K562 (cell line): ENCODE results near the gene IRX6. TPM values are rescaled to one million over a fixed set of nuclear protein-coding genes. Genes with fewer than 3 reads are reported as not detected.

Experiments used
- ATAC-seq: fragments of 200-7000 bp; cut with Tn5 transposase; 3 replicates; pipeline ENCODE4 v1.9.1; 2020; ENCODE audit warnings: moderate library complexity
- BruUV-seq: library from RNA; stranded (reverse); fragments of 400-500 nt; replicated peaks from 2 replicates; lab custom pipeline; 2021; lab: Mats Ljungman, UMichigan
- CTCF ChIA-PET: fragments of 300-600 bp; formaldehyde crosslinking; extraction: SDS; loops from one replicate; lab custom pipeline; 2021; ENCODE audit warnings: low intra/inter-chr PET ratio; lab: Yijun Ruan, JAX
- POLR2A ChIA-PET: fragments of 300-600, 350-650 bp; sonication (Branson Sonifier 250); formaldehyde crosslinking; extraction: SDS; loops from one replicate; lab custom pipeline; 2021; ENCODE audit warnings: antibody characterized with exemption, inconsistent platforms; lab: Yijun Ruan, JAX
- DNase-seq, 4 experiments: peaks; one replicate each; pipeline versions ENCODE4 v3.0.0 to v3.0.0-alpha.2; 2011 to 2018; ENCODE audit warnings: low spot score in 3 of 4, mixed read lengths in 3 of 4; ENCODE audit errors: extremely low read depth in 1 of 4
- FAIRE-seq: peaks from 2 replicates; lab custom pipeline; 2011; peaks lifted over from hg19 to GRCh38; lab: Jason Lieb, UNC
- H2AFZ ChIP-seq: 2 replicates; pipeline ENCODE4 v1.6.0; 2011; ENCODE audit warnings: low read depth, low read length, control low read depth, inconsistent platforms
- H3K27ac ChIP-seq: fragments of 200-600 bp; 3 replicates; pipeline ENCODE4 v1.8.0; 2011; ENCODE audit warnings: low read depth, mild to moderate bottlenecking, control low read depth, inconsistent platforms, low read length, moderate library complexity, mixed read lengths; ENCODE audit errors: extremely low read depth
- H3K27me3 ChIP-seq, 2 experiments: fragments of 300-600 bp in 1 of 2; 2 replicates in 1 of 2; 3 replicates in 1 of 2; pipeline versions ENCODE4 v1.6.0 to v1.8.0; 2011; ENCODE audit warnings: inconsistent platforms in 2 of 2, low read length in 2 of 2, mild to moderate bottlenecking in 1 of 2, mixed read lengths in 1 of 2, moderate library complexity in 1 of 2; ENCODE audit not compliant: control insufficient read depth in 2 of 2, insufficient read depth in 2 of 2
- H3K36me3 ChIP-seq: fragments of 300-600 bp; 3 replicates; pipeline ENCODE4 v1.8.0; 2011; ENCODE audit warnings: mild to moderate bottlenecking, low read length, inconsistent platforms; ENCODE audit not compliant: control insufficient read depth, insufficient read depth
- H3K4me1 ChIP-seq, 2 experiments: fragments of 200-600 bp in 1 of 2; replicated peaks in 1 of 2; 2 replicates in 1 of 2; 3 replicates in 1 of 2; pipeline versions ENCODE4 v1.5.1 to v1.8.0; 2011; ENCODE audit warnings: inconsistent platforms in 2 of 2, low read length in 2 of 2, mild to moderate bottlenecking in 1 of 2, mixed read lengths in 1 of 2, moderate library complexity in 1 of 2; ENCODE audit not compliant: control insufficient read depth in 2 of 2, insufficient read depth in 2 of 2
- H3K4me2 ChIP-seq: 2 replicates; pipeline ENCODE4 v1.6.1; 2011; ENCODE audit warnings: low read length, control low read depth, inconsistent platforms, mixed read lengths; ENCODE audit not compliant: insufficient read depth
- H3K4me3 ChIP-seq: fragments of 200-600 bp; sonication (generic), shearing (Covaris generic); 2 replicates; pipeline ENCODE4 v1.5.1; 2016; ENCODE audit warnings: control low read depth, inconsistent platforms
- H3K79me2 ChIP-seq: fragments of 200-600 bp; 3 replicates; pipeline ENCODE4 v1.8.0; 2011; ENCODE audit warnings: low read length, inconsistent platforms; ENCODE audit not compliant: control insufficient read depth, insufficient read depth
- H3K9ac ChIP-seq, 2 experiments: 2 replicates each; pipeline versions ENCODE4 v1.6.0 to v1.6.1; 2011; ENCODE audit warnings: low read depth in 2 of 2, low read length in 2 of 2, control low read depth in 1 of 2, inconsistent platforms in 1 of 2, mild to moderate bottlenecking in 1 of 2, mixed read lengths in 1 of 2; ENCODE audit not compliant: insufficient read depth in 1 of 2
- H3K9me1 ChIP-seq: one replicate; pipeline ENCODE4 v1.6.0; 2011; ENCODE audit warnings: inconsistent platforms, mild to moderate bottlenecking, low read length, moderate library complexity; ENCODE audit not compliant: control insufficient read depth, insufficient read depth
- H3K9me3 ChIP-seq: replicated peaks from 2 replicates; pipeline ENCODE4 v1.5.1; 2011; ENCODE audit warnings: low read depth, low read length, inconsistent platforms; ENCODE audit not compliant: control insufficient read depth, insufficient read depth
- H4K20me1 ChIP-seq: replicated peaks from 2 replicates; pipeline ENCODE4 v1.6.1; 2011; ENCODE audit warnings: low read length, inconsistent platforms, mixed read lengths; ENCODE audit not compliant: control insufficient read depth, insufficient read depth
- NR2C1 ChIP-seq, 2 experiments: fragments of 450-650 bp; IDR thresholded peaks; 2 replicates each; pipeline ENCODE4 v1.6.1; 2017; ENCODE audit warnings: mild to moderate bottlenecking in 2 of 2, antibody characterized with exemption in 1 of 2, inconsistent platforms in 1 of 2, missing compliant biosample characterization in 1 of 2, missing genetic modification characterization in 1 of 2
- NR2C2 ChIP-seq, 2 experiments: fragments of 200-800 bp in 1 of 2; sonication (Bioruptor generic) in 1 of 2; sonication (generic) in 1 of 2; formaldehyde crosslinking in 1 of 2; IDR thresholded peaks; 2 replicates each; pipeline versions ENCODE4 v1.6.1 to v1.8.0; 2016 to 2022; ENCODE audit warnings: mild to moderate bottlenecking in 1 of 2, missing compliant biosample characterization in 1 of 2, missing genetic modification characterization in 1 of 2, missing genetic modification reagents in 1 of 2
- YY1 ChIP-seq, 3 experiments: IDR thresholded peaks; 2 replicates each; pipeline ENCODE4 v1.6.1; 2011; ENCODE audit warnings: low read length in 2 of 3, mild to moderate bottlenecking in 2 of 3, moderate library complexity in 2 of 3, borderline replicate concordance in 1 of 3, control low read depth in 1 of 3, low read depth in 1 of 3; ENCODE audit not compliant: insufficient read depth in 3 of 3, insufficient replicate concordance in 2 of 3, control insufficient read depth in 1 of 3, insufficient read length in 1 of 3; ENCODE audit errors: extremely low read depth in 1 of 3
- ZNF589 ChIP-seq: fragments of 200-800 bp; sonication (Bioruptor generic); IDR thresholded peaks from 2 replicates; pipeline ENCODE4 v1.6.1; 2016; ENCODE audit warnings: low read depth, missing genetic modification characterization, missing compliant biosample characterization
- ZSCAN32 ChIP-seq: fragments of 450-650 bp; formaldehyde crosslinking; IDR thresholded peaks from 2 replicates; pipeline ENCODE4 v1.4.0; 2020; ENCODE audit warnings: mild to moderate bottlenecking, moderate library complexity
- WGBS: fragments of 100-300 bp; shearing (Covaris generic); methylation state at CpG from one replicate; pipeline ENCODE4 v1.1.6; 2016; ENCODE audit warnings: low coverage, mixed read lengths; ENCODE audit not compliant: insufficient coverage; ENCODE audit errors: missing lambda C conversion rate; 5-methylcytosine and 5-hydroxymethylcytosine counted together
- in situ Hi-C: fragments of 300-500 bp; cut with MboI; formaldehyde crosslinking; loops from 4 replicates; pipeline ENCODE4 v1.15.0; 2018; ENCODE audit warnings: inconsistent platforms, mixed read lengths
- intact Hi-C: fragments of 100-400 bp; cut with micrococcal nuclease; formaldehyde crosslinking; loops from 2 replicates; pipeline ENCODE4 v1.14.2; 2022
- polyA plus RNA-seq, 8 experiments: library from polyadenylated mRNA; depleted of rRNA in 4 of 8; stranded (reverse) in 5 of 8; unstranded in 3 of 8; fragments of >200 nt; fragmentation: Nextera tagmentation in 2 of 8; fragmentation: Illumina TruSeq in 1 of 8; extraction: Ambion mirVana in 2 of 8; extraction: Trizol in 1 of 8; gene quantifications; 2 replicates each; pipeline versions ENCODE4 v1.2.1 to v1.2.3, GENCODE V29; 2011 to 2014; ENCODE audit warnings: inconsistent platforms in 1 of 8, missing spikeins in 1 of 8
- total RNA-seq, 7 experiments: library from RNA; depleted of rRNA in 6 of 7; stranded (reverse); fragments of >200 nt in 6 of 7; fragmentation: Illumina TruSeq in 2 of 7; extraction: Trizol in 2 of 7; gene quantifications; 2 replicates each; pipeline versions ENCODE4 v1.2.1 to v1.2.3, GENCODE V29; 2011 to 2021; ENCODE audit warnings: low replicate concordance in 1 of 7
- TF ChIP-seq, protein P1 (sequence below): IDR thresholded peaks from 2 replicates; pipeline ENCODE4 v1.6.1; 2016; ENCODE audit warnings: missing genetic modification characterization, missing compliant biosample characterization

Gene IRX6
- total and polyA plus RNA-seq, 9 of the 15 experiments (the other 6 are each of a cell fraction or from before 2014, with no cell fraction given), result 0.07 to 0.29 (median 0.14) TPM; not detected in 4

DNA sequence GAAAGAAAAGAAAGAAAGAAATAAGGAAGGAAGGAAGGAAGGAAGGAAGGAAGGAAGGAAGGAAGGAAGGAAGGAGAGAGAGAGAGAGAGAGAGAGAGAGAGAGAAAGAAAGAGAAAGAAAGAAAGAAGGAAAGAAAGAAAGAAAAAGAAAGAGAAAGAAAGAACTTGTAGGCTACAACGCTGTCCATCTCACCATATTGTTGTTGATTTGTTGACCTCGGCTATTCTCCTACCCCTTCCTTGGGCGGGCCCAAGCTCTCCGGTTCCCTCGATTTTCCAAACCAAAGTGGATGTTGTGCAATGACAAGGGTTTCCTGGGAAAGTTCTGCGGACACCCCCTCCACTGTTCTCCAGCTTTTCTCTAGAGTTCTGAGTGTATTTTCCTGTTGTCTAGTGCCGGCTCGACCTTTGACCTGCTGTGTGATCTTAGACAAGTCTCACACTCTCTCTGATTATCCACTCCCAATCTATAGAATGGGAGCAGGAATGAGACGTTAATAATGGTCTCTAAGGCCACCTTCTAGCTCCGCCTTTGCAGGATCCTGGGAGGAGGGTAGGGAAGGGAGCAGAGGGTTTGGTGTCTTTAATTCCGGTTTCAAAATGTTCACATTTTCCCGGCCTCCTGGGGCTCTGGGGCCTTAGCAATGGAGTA, 1.6 kb downstream of the IRX6 start:
- H3K9ac ChIP-seq, result no peak overlapping the region
- H3K4me1 ChIP-seq, result peaks cover 0 to 6% of the 10 kb centered on the region in 2 experiments; a peak in 1 of 5 replicates
- no peak overlapping the region for H2AFZ ChIP-seq
- H3K9me3 ChIP-seq, result no peaks in the 10 kb centered on the region
- BruUV-seq, result no TSS peak
- H3K4me2 ChIP-seq, result no peak overlapping the region
- FAIRE-seq, result no peak
- no peak for ATAC-seq
- peaks cover 6 to 44% of the 10 kb centered on the region in 2 experiments; a peak in 3 of 5 replicates for H3K27me3 ChIP-seq
- in situ Hi-C loops (no loop called here), intact Hi-C loops (no loop called here)
- DNase-seq, result no peak
- WGBS, result 1% methylated on average over 12 of the region's 12 CpGs
- ChIA-PET POLR2A (no interaction called here), CTCF (no interaction called here)
- no peaks in the 10 kb centered on the region for H4K20me1 ChIP-seq
- no peak for TF ChIP-seq ZNF589 (CRISPR knock-in tag)
- TF ChIP-seq, protein P1, sequence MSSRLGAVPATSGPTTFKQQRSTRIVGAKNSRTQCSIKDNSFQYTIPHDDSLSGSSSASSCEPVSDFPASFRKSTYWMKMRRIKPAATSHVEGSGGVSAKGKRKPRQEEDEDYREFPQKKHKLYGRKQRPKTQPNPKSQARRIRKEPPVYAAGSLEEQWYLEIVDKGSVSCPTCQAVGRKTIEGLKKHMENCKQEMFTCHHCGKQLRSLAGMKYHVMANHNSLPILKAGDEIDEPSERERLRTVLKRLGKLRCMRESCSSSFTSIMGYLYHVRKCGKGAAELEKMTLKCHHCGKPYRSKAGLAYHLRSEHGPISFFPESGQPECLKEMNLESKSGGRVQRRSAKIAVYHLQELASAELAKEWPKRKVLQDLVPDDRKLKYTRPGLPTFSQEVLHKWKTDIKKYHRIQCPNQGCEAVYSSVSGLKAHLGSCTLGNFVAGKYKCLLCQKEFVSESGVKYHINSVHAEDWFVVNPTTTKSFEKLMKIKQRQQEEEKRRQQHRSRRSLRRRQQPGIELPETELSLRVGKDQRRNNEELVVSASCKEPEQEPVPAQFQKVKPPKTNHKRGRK (tag), result peak; percentile 32; the same call in 1 of the 2 replicates
- no peak for TF ChIP-seq ZSCAN32 (CRISPR knock-in tag)
- no peak for TF ChIP-seq NR2C2 (CRISPR knock-in tag; IDR thresholded peaks at IDR 0.05)
- peak; percentile 64 for TF ChIP-seq NR2C2 (tag; IDR thresholded peaks at IDR 0.05)
- no peak for TF ChIP-seq NR2C1 (IDR thresholded peaks at IDR 0.05)
- peak; percentile 40; the same call in 1 of the 2 replicates for TF ChIP-seq NR2C1 (tag; IDR thresholded peaks at IDR 0.05)
- no peak for TF ChIP-seq YY1 (IDR thresholded peaks at IDR 0.05; ENCODE audit: borderline replicate concordance in 1 of 3, control insufficient read depth in 1 of 3, extremely low read depth in 1 of 3, insufficient read depth in 3 of 3, insufficient read length in 1 of 3, insufficient replicate concordance in 2 of 3, low read depth in 1 of 3, low read length in 2 of 3)
- no peaks in the 10 kb centered on the region for H3K9me1 ChIP-seq
- no peak overlapping the region for H3K4me3 ChIP-seq
- no peaks in the 10 kb centered on the region for H3K36me3 ChIP-seq
- no peaks in the 10 kb centered on the region for H3K79me2 ChIP-seq
- no peak overlapping the region for H3K27ac ChIP-seq
